Neural crest cell (in vitro differentiated cells): ENCODE data around the gene PRKAG2. TPM values are rescaled to one million over a fixed set of nuclear protein-coding genes. Genes with fewer than 3 reads are reported as not detected.

Source experiments
- DNase-seq: peaks from one replicate; pipeline ENCODE4 v3.0.0; 2021; ENCODE audit warnings: low read depth, mixed read lengths, low spot score
- H3K27ac Mint-ChIP-seq: one replicate; pipeline ENCODE4 v1.8.0; 2021; ENCODE audit warnings: mild to moderate bottlenecking, mixed read lengths; ENCODE audit not compliant: unreplicated experiment
- H3K27me3 Mint-ChIP-seq: 2 replicates; pipeline ENCODE4 v1.8.0; 2021; ENCODE audit warnings: low read depth, mild to moderate bottlenecking, mixed read lengths
- H3K36me3 Mint-ChIP-seq: 2 replicates; pipeline ENCODE4 v1.8.0; 2021; ENCODE audit warnings: low read depth, mild to moderate bottlenecking, mixed read lengths
- H3K4me1 Mint-ChIP-seq: 2 replicates; pipeline ENCODE4 v1.8.0; 2021; ENCODE audit warnings: mixed read lengths
- H3K4me3 Mint-ChIP-seq: one replicate; pipeline ENCODE4 v1.8.0; 2021; ENCODE audit warnings: mild to moderate bottlenecking, mixed read lengths
- H3K9me3 Mint-ChIP-seq: 2 replicates; pipeline ENCODE4 v1.8.0; 2021; ENCODE audit warnings: mixed read lengths
- CTCF ChIP-seq: fragments of 200-600 bp; sonication (generic); conservative IDR thresholded peaks from 2 replicates; pipeline ENCODE4 v1.5.0; 2021; ENCODE audit warnings: antibody characterized with exemption, mild to moderate bottlenecking
- total RNA-seq: library from RNA; stranded (reverse); gene quantifications from 2 replicates; pipeline ENCODE4 v1.2.1, GENCODE V29; 2021

Gene PRKAG2
- total RNA-seq, 1 donor from 2014 or later: 12.5 TPM

GRCh38 chr7:151628846-151629604, 247.9 kb downstream of the PRKAG2 start:
- Mint-ChIP-seq H3K4me1 (peaks cover 48% of the 10 kb centered on the region), H3K36me3 (no peaks in the 10 kb centered on the region), H3K4me3 (peak overlapping the region; percentile 52), H3K27ac (no peak overlapping the region), H3K9me3 (no peaks in the 10 kb centered on the region), H3K27me3 (peaks cover 17% of the 10 kb centered on the region)
- DNase-seq: no peak
- TF ChIP-seq CTCF: no peak

GRCh38 chr7:151626422-151627115, 250.3 kb downstream of the PRKAG2 start:
- H3K4me3 Mint-ChIP-seq: no peak overlapping the region
- H3K27me3 Mint-ChIP-seq: peaks cover 17% of the 10 kb centered on the region
- peaks cover 45% of the 10 kb centered on the region for H3K4me1 Mint-ChIP-seq
- DNase-seq: no peak
- peak; percentile 51 for TF ChIP-seq CTCF
- H3K36me3 Mint-ChIP-seq: no peaks in the 10 kb centered on the region
- H3K27ac Mint-ChIP-seq: no peak overlapping the region
- H3K9me3 Mint-ChIP-seq: no peaks in the 10 kb centered on the region

- H3K27me3 Mint-ChIP-seq: peaks cover 8% of the 10 kb centered on the region
- H3K4me1 Mint-ChIP-seq: peaks cover 35% of the 10 kb centered on the region
- no peak overlapping the region for H3K4me3 Mint-ChIP-seq
- no peak for DNase-seq
- H3K27ac Mint-ChIP-seq: no peak overlapping the region
- H3K9me3 Mint-ChIP-seq: no peaks in the 10 kb centered on the region
- H3K36me3 Mint-ChIP-seq: no peaks in the 10 kb centered on the region
- no peak for TF ChIP-seq CTCF
Measured at GRCh38 chr7:151625606-151626005, 251.3 kb downstream of the PRKAG2 start.

- Mint-ChIP-seq H3K4me3 (no peak overlapping the region), H3K27me3 (peaks cover 2% of the 10 kb centered on the region), H3K36me3 (no peaks in the 10 kb centered on the region), H3K4me1 (peaks cover 26% of the 10 kb centered on the region), H3K27ac (no peak overlapping the region), H3K9me3 (no peaks in the 10 kb centered on the region)
- no peak for TF ChIP-seq CTCF
- DNase-seq: no peak
Measured at GRCh38 chr7:151624246-151624928, 252.5 kb downstream of the PRKAG2 start.

- H3K36me3 Mint-ChIP-seq: no peaks in the 10 kb centered on the region
- no peaks in the 10 kb centered on the region for H3K9me3 Mint-ChIP-seq
- peaks cover 22% of the 10 kb centered on the region for H3K4me1 Mint-ChIP-seq
- H3K4me3 Mint-ChIP-seq: no peak overlapping the region
- DNase-seq: no peak
- H3K27me3 Mint-ChIP-seq: no peaks in the 10 kb centered on the region
- TF ChIP-seq CTCF: no peak
- no peak overlapping the region for H3K27ac Mint-ChIP-seq
Measured at GRCh38 chr7:151623766-151624165, 253.1 kb downstream of the PRKAG2 start.
